GM20431 (cell line): Measurements from ENCODE around the gene WDR73.

Experiments
- in situ Hi-C: fragments of 300-500 bp; cut with MseI, MboI; formaldehyde crosslinking; loops from one replicate; pipeline ENCODE4 v1.15.0; 2020; ENCODE audit warnings: low sequenced_read_pairs; ENCODE audit not compliant: unreplicated experiment

Gene WDR73

DNA sequence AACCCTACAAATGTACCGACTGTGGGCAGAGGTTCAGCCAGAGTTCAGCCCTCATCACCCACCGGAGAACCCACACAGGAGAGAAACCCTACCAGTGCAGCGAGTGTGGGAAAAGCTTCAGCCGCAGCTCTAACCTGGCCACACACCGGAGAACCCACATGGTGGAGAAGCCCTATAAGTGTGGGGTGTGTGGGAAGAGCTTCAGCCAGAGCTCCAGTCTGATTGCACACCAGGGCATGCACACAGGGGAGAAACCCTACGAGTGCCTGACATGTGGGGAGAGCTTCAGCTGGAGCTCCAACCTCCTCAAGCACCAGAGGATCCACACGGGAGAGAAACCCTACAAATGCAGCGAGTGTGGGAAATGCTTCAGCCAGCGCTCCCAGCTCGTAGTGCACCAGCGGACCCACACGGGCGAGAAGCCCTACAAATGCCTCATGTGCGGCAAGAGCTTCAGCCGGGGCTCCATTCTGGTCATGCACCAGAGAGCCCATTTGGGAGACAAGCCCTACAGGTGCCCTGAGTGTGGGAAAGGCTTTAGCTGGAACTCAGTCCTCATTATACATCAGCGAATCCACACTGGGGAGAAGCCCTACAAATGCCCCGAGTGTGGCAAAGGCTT lies 32.6 kb downstream of the WDR73 start:
- in situ Hi-C loops: no loop called here

DNA sequence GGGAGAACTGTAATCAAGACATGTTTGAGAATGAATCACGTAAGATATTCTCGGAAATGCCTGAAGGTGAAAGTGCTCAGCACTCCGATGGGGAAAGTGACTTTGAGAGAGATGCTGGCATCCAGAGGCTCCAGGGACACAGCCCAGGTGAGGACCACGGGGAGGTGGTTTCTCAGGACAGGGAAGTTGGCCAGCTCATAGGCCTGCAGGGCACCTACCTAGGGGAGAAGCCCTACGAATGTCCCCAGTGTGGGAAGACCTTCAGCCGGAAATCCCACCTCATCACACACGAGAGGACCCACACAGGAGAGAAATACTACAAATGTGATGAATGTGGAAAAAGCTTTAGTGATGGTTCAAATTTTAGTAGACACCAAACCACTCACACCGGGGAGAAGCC lies 33.5 kb downstream of the WDR73 start:
- in situ Hi-C loops: no loop called here

DNA sequence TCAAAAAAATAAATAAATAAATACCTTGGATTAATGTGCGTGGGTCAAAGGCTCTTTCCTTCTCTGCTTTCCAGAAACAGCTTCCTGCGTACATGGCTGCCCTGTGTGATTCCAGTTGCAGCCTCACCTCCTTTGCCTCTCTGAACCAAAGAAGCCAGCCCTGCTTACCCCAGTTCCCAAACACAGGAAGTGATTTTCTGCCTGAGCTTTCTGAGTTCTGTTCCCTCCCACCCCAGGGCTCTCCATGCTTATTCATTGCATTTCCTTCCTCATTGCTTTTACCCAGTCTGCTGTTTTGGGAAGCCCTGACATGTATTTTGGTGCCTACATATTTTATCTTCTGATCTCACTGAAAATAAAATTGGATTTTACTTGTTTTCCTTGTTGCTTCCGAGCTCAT lies 37.8 kb downstream of the WDR73 start:
- in situ Hi-C loops: no loop called here

DNA sequence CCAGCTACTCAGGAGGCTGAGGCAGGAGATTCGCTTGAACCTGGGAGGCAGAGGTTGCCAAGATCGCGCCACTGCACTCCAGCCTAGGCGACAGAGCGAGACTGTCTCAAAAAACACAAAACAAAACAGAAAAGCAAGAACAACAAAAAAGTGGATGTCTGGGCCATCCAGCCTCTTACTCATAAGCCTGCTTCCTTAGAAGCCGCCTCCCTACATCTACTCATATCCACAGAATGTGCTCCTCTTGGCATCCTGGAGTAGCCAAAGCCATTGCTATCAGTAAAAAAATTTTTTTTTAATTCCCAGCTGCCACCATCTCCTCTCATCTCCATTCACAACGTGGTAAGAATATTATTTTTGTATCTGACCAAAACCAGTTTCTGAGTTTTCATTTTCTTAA lies 42.5 kb downstream of the WDR73 start:
- in situ Hi-C loops: no loop called here

DNA sequence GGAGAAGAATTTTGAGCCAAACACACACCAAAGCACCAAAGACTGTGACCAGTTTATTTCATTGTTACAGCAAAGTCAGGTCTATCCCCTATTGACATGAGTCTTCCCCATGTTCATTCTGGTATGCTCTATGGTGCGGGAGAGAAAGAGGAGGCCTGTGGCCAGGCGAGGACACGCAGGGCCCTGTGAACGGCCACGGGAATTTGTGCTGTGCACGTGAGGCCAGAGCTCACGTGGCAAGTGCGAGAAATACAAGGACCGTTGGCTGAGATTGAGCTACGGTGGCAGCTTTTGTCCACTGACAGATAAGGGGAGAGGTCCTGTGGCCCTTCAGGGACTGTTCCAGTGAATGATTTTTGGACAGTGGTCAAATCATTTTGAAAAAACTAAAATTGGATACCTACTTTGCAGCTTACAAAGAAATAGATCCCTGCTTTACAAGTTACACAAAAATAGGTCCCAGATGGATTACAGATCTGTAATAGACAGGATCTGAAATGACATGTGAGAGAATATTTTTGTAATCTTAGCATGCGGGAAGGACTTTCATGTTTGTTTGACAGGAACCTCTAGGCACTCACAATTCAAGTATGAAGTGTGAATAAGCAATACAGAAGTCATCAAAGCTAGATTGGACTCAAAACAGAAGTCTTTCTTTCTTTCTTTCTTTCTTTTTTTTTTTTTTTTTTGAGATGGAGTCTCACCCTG lies 44.1 kb downstream of the WDR73 start:
- in situ Hi-C loops: no loop called here

DNA sequence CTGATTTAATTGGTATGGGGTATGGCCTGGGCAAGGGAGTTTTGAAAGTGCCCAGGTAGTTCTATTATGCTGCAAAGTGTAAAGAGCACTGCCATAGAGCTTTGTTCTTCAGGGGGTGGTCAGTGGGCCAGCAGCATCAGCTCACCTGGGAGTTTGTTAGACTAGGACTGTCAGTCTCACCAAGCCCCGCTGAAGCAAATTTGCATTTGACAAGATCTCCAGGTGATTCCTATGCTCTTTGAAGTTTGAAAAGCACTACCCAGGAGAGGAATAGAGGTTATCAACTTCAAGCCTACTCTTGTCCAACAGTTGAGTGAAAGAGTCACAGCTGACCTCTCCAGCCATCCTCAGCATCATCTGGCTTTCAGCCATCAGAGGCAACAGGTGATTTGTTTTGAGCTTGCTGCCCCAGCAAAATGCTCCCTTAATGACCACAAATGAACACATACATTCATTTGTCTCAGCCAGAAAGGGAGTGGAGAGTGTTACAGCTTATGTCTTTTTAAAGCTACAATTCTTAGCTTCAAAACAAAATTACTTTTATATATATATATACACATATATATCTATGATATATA lies 45.3 kb downstream of the WDR73 start:
- in situ Hi-C loops: no loop called here

DNA sequence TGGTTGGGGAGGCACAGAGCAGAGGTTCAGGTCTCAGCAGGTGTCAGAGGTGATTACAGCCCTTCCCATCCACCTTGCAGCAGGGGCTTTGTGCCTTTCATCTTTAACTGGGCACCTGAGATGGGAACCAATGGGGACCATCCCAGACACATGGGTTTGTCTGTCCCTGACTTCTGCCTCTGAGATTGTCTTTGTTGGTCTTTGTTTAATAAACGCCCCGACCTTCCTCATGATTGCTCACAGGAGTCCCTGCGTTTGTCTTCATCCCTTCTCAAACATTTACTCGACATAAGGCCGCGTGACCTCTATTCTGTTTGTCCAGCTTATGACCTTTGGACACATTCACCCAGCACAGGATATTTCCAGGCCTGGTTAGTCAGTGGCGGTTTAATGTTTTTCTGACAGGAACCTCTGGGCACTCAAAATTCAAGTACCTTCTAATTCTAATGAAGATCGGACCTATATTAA lies 47.4 kb downstream of the WDR73 start:
- in situ Hi-C loops: no loop called here

DNA sequence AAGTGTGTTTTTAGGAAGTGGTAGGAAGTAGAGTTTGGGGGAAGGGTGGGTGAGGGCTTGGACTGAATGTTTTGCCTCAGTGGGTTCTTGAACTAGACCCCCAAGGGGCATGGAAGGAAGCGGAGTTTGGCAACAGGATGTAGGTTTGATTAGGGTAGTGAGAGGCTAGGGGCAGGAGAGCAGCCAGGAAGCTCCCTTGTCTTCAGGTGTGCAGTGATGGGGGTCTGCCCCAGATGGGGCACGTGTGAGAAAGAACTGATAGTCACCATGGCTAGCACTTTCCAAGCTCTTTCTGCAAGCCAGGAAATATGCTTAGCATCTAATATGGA lies 48.6 kb downstream of the WDR73 start:
- in situ Hi-C loops: no loop called here

DNA sequence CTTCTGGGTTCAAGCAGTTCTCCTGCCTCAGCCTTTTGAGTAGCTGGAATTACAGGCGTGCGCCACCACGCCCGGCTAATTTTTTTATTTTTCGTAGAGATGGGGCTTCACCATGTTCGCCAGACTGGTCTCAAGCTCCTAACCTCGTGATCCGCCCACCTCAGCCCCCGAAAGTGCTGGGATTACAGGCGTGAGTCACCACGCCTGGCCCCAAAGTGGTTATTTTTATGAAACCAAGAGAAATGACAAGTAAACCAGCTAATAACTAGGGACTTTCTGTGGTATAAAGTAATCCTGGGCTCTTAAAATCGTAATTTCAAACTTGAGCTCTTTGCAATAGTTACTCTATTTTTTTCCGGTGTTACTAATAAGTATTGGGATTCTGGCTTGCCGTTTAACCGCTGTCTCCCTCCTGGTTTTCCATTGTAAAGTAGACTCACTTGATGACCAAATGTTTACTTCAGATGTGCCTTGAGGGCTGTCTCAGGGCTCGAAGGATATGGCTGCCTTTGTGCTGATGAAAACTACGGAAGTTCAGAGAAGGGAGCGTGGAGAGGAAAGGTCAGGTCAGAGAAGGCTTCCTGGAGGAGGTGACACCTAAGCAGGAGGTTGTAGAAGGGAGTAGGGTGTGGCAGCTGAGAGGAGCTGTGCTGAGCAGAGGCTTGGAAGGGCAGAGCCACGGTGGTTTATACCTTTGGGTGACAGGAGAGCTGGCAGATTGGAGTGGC lies 49.1 kb downstream of the WDR73 start:
- in situ Hi-C loops: no loop called here

DNA sequence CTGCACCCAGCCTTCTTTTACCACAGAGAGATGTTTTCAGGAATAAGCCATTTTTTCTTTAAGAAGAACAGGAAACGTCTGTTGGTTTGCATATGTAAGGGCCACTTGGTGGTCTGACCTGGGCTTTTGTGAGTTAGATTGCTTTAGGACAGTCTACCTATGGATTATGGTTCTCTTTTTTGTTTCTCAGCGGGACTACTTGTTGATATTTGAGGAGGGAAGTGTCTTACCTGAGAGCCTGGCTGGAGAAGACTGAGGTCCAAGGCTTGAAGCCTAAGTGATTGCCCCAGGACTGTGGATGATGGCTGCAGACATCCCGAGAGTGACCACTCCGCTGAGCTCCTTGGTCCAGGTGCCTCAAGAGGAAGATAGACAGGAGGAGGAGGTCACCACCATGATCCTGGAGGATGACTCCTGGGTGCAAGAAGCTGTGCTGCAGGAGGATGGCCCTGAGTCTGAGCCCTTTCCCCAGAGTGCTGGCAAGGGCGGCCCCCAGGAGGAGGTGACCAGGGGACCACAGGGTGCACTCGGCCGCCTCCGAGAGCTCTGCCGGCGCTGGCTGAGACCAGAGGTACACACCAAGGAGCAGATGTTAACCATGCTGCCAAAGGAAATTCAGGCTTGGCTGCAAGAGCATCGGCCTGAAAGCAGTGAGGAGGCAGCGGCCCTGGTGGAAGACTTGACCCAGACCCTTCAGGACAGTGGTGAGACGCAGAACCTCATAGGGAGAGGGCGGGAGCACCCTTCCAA lies 50.3 kb downstream of the WDR73 start:
- in situ Hi-C loops: no loop called here

DNA sequence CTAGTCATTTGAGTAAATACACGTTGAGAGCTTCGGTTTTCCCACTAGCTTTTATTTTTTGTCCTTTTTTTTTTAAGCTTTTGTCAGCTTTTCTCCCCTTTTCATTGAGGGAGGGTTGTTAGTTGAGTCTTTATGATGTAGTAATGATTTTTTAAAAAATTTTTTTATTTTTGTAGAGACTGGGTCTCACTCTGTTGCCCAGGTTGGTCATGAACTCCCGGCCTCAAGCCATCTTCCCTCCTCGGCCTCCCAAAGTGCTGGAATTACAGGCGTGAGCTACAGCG lies 52.6 kb downstream of the WDR73 start:
- in situ Hi-C loops: no loop called here

DNA sequence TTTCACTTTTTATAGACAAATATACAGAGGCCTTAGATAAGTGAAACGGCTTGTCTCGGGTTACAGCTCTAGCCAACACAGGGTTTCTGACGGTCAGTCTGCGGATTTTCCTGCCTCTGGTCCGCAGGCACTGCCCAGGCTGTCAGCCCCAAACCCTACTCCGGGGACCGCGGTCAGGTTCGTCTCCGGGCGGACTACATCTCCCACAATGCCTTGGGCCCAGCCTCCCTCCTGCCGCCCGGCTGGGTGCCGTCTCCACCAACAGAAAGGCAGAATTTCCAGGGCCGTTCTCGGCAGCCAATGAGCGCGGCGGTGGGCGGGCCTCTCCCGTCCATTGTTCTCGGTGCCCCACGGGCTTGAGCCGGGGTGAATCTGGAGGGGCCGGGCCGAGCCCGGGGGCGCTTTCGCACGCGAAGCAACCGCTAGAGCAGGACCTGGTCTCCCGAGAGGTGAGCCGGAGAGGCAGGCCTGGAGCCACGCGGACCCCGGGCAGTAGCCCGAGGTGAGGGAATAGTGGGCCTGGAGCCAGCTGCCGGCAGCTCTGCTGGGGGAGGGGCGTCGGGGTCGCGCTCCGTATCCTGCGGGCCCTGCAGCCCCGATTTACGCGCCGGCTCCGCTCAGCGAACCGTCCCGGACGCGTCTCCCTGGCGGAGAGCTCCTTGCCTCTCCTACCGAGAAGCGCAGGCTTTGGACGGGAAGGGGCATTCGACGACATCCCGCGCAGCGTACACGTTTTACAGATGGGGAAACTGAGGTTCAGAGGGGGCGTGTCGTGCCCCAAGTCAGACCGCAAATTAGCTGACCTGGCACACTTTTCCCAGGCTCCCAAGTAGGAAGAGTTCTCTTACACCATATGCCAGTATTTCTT lies 53.2 kb downstream of the WDR73 start, which contains the start of gene ZSCAN2:
TSS of gene ZSCAN2 (plus strand) at position 323 of the 868 bp plus-strand sequence. CDS start 2,919 bp downstream, outside the sequence.
- in situ Hi-C loops: no loop called here

DNA sequence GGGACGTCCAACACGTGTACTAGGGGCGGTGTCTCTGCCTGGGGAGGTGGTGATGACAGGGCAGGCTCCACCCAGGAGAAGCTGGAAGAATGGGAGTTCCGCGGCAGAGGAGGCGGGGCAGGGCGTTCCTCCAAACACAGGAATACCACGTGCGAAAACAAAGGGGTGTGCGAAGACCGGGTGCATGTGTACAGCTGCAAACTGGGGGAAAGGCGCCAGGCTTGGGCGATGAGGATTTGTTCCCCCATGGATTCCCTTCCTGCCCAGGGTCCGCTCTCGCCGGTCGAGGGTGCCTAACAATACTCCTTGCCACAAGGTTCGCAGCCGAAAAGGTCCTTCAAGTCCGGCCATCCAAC lies 53.8 kb downstream of the WDR73 start:
- in situ Hi-C loops: no loop called here

DNA sequence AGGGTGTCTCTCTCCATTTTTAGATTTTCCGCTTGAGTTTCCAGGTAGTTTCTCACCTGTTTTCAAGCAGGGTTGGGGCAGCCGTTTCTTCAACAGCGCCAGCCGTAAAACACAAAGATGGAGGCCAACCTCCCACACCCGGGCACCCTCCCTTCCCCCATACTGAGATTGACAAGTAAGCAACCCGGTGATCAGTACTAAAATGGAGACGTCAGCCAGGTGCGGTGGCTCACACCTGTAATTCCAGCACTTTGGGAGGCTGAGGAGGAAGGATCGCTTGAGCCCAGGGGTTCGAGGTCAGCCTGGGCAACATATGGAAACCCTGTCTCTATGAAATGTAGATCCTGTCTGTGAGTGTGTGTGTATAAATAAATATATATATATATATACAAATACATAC lies 54.2 kb downstream of the WDR73 start:
- in situ Hi-C loops: no loop called here

DNA sequence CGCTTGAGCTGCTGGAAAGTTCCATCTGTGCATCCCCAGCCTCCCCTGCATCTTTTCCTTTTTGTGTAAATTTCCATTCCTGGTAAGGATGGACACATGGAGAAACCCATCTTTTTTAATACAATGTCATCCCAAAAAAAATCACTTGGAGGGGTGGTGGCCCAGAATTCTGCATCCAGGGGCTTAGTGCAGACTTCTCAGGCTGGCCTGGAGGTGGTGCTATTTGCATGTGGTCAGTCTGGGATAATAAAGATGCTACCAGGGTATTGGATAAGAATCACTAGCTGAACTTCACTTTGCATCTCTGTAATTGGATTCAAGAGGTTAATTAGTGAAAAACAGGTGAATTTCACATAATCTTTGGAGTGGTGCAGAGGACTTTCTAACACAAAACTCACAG lies 55.1 kb downstream of the WDR73 start:
- in situ Hi-C loops: no loop called here

DNA sequence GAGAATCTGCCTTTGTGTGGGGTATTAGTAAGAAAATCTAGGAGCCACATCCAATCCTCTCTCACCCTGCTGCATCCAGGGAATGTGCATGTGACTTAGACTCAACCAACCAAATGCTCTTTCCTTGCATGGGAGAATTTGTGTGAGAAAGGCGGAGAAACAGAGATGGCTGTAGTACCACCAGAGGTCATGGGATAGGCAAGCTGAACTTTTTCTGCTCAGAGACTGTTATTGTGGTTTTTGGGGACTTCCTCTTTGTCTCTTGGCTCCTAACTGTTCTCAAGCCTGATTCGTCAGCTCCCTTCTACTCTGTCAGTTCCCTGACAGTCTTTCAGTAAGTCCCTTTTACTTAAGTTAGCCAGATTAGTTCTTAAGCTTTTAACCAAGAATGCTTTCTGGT lies 55.8 kb downstream of the WDR73 start:
- in situ Hi-C loops: no loop called here

DNA sequence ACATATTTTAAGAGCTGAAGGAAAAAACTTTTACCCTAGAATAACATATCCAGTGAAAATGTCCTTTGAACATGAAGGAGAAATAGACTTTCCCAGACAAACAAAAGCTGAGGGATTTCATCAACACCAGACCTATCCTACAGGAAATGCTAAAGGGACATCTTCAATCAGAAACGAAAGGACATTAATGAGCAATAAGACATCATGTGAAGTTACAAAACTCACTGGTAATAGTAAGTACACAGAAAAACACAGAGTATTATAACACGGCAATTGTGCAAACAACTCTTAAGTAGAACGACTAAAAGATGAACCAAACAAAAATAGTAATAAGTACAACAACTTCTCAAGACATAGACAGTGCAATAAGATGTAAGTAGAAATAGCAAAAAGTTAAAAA lies 56.8 kb downstream of the WDR73 start:
- in situ Hi-C loops: no loop called here

DNA sequence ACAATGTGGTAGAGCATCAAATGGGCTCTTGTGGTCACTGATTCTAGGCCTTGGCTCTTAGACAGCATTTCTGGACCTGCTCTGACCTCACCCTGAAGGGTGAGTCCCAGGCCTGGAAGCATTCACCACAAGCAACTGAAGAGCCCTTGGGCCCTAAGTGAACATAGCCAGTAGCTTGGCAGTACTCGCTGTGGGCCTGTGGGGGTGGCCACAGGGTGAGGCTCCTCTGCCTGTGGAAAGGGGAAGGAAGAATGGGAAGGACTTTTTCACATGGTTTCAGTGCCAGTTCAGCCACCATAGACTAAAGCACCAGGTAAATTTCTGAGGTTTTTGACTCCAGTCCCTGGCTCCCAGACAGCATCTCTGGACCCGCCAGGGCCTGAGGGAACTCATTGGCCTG lies 58.4 kb downstream of the WDR73 start:
- in situ Hi-C loops: no loop called here

DNA sequence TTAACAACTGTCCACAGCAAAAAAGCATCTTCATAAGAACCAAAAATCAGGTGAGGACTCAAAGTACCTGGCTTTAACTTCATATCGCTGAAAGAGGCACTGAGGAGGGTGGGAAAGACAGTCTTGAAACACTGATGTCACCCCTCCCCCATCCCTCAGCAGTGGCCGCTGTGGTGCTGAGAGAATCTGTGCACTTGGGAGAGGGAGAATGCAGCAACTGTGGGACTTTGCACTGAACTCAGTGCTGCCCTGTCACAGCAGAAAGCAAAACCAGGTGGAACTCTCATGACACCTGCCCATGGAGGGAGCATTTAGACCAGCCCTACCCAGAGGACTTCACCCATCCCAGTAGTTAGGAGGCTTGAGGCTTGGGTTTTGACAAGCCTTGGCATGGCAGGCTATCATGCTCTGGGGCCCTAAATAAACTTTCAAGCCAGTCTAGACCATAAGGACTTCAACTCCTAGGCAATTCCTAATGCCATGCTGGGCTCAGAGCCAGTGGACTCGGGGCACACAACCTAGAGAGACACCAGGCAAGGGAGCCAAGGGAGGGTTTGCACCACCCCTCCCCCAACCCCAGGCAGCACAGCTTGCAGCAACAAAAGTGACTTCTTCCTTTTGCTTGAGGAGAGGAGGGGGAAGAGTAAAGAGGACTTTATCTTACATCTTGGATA lies 59.3 kb downstream of the WDR73 start:
- in situ Hi-C loops: no loop called here
